SK-N-SH (cell line): ENCODE results near the gene RHOH. TPM values are rescaled to one million over a fixed set of nuclear protein-coding genes. Genes with fewer than 3 reads are reported as not detected.

ENCODE experiments used
- CTCF ChIA-PET: fragments of 300-600, 350-600 bp; formaldehyde crosslinking; extraction: SDS; loops from one replicate; lab custom pipeline; 2021; lab: Yijun Ruan, JAX
- POLR2A ChIA-PET: fragments of 350-600 bp; sonication (Branson Sonifier 250); formaldehyde crosslinking; extraction: SDS; loops from one replicate; lab custom pipeline; 2020; ENCODE audit warnings: antibody characterized with exemption, inconsistent platforms; lab: Yijun Ruan, JAX
- DNase-seq: peaks from one replicate; pipeline ENCODE4 v3.0.0; 2012
- H2AFZ ChIP-seq: fragments of 200-600 bp; sonication (generic); 2 replicates; pipeline ENCODE4 v1.8.1; 2016; ENCODE audit warnings: antibody characterized with exemption, mild to moderate bottlenecking, low read depth
- H3F3A ChIP-seq: fragments of 200-600 bp; sonication (generic); replicated peaks from 2 replicates; pipeline ENCODE3; 2016; ENCODE audit warnings: antibody characterized with exemption, mild to moderate bottlenecking; ENCODE audit not compliant: insufficient read depth
- H3K27ac ChIP-seq, 2 experiments: fragments of 200-500 bp in 1 of 2; fragments of 200-600 bp in 1 of 2; sonication (Bioruptor generic) in 1 of 2; sonication (generic), shearing (Covaris generic) in 1 of 2; 2 replicates each; pipeline versions ENCODE4 v1.5.1 to v1.6.1; 2014 to 2016; ENCODE audit warnings: low read depth in 2 of 2, inconsistent platforms in 1 of 2, low read length in 1 of 2, mild to moderate bottlenecking in 1 of 2, mixed read lengths in 1 of 2
- H3K27me3 ChIP-seq: fragments of 200-600 bp; sonication (generic), shearing (Covaris generic); 2 replicates; pipeline ENCODE4 v1.6.1; 2016; ENCODE audit warnings: mixed run types; ENCODE audit not compliant: insufficient read depth
- H3K36me3 ChIP-seq, 2 experiments: fragments of 200-500 bp in 1 of 2; fragments of 200-600 bp in 1 of 2; sonication (Bioruptor generic) in 1 of 2; sonication (generic) in 1 of 2; replicated peaks in 1 of 2; 2 replicates each; pipeline versions ENCODE3 to v1.5.1; 2014 to 2016; ENCODE audit warnings: low read length in 1 of 2, mild to moderate bottlenecking in 1 of 2; ENCODE audit not compliant: insufficient read depth in 2 of 2, control insufficient read depth in 1 of 2
- H3K4me1 ChIP-seq, 2 experiments: fragments of 200-500 bp in 1 of 2; fragments of 200-600 bp in 1 of 2; sonication (Bioruptor generic) in 1 of 2; sonication (generic), shearing (Covaris generic) in 1 of 2; 2 replicates each; pipeline versions ENCODE4 v1.5.1 to v1.6.1; 2014 to 2016; ENCODE audit warnings: low read depth in 1 of 2, low read length in 1 of 2, mixed run types in 1 of 2; ENCODE audit not compliant: insufficient read depth in 2 of 2, control insufficient read depth in 1 of 2
- H3K4me2 ChIP-seq: fragments of 200-600 bp; sonication (generic), shearing (Covaris generic); 2 replicates; pipeline ENCODE4 v1.6.1; 2017; ENCODE audit warnings: mixed run types
- H3K4me3 ChIP-seq, 2 experiments: fragments of 200-500 bp in 1 of 2; fragments of 200-600 bp in 1 of 2; sonication (Bioruptor generic) in 1 of 2; sonication (generic), shearing (Covaris generic) in 1 of 2; 2 replicates each; pipeline versions ENCODE4 v1.5.1 to v1.8.1; 2014 to 2016; ENCODE audit warnings: low read depth in 2 of 2, inconsistent platforms in 1 of 2, low read length in 1 of 2, mild to moderate bottlenecking in 1 of 2, mixed read lengths in 1 of 2, moderate library complexity in 1 of 2
- H3K79me2 ChIP-seq: fragments of 200-600 bp; sonication (generic); 2 replicates; pipeline ENCODE4 v1.8.1; 2017; ENCODE audit warnings: mild to moderate bottlenecking; ENCODE audit not compliant: insufficient read depth
- H3K9ac ChIP-seq: fragments of 200-600 bp; sonication (generic); 2 replicates; pipeline ENCODE4 v1.6.1; 2017; ENCODE audit warnings: mixed run types
- H3K9me2 ChIP-seq: fragments of 200-600 bp; sonication (generic); 2 replicates; pipeline ENCODE4 v1.6.1; 2017; ENCODE audit warnings: mixed run types
- H3K9me3 ChIP-seq: fragments of 200-600 bp; sonication (generic); 2 replicates; pipeline ENCODE4 v1.6.1; 2017; ENCODE audit warnings: mixed run types, mild to moderate bottlenecking, moderate library complexity
- H4K20me1 ChIP-seq: fragments of 200-600 bp; sonication (generic); 2 replicates; pipeline ENCODE4 v1.6.1; 2017; ENCODE audit warnings: mild to moderate bottlenecking, mixed run types; ENCODE audit not compliant: insufficient read depth
- CHD2 ChIP-seq: fragments of 150-350 bp; IDR thresholded peaks from 2 replicates; pipeline ENCODE4 v1.6.1; 2018; ENCODE audit warnings: low read length; ENCODE audit not compliant: partially characterized antibody
- ELF1 ChIP-seq: IDR thresholded peaks from 2 replicates; pipeline ENCODE4 v1.4.0; 2012
- EP300 ChIP-seq, 2 experiments: IDR thresholded peaks; 2 replicates each; pipeline versions ENCODE4 v1.4.0 to v1.6.1; 2012; ENCODE audit warnings: borderline replicate concordance in 1 of 2, low read depth in 1 of 2, low read length in 1 of 2
- FOSL2 ChIP-seq: IDR thresholded peaks from 2 replicates; pipeline ENCODE4 v1.4.0; 2012; ENCODE audit warnings: low read depth, mild to moderate bottlenecking, moderate library complexity, borderline replicate concordance
- GABPA ChIP-seq: IDR thresholded peaks from 2 replicates; pipeline ENCODE4 v1.4.0; 2012; ENCODE audit warnings: low read depth, mild to moderate bottlenecking
- GATA2 ChIP-seq: sonication (generic); formaldehyde crosslinking; IDR thresholded peaks from 2 replicates; pipeline ENCODE4 v1.5.0; 2020; ENCODE audit warnings: mild to moderate bottlenecking, missing genetic modification reagents
- JUND ChIP-seq: IDR thresholded peaks from 2 replicates; pipeline ENCODE4 v1.4.0; 2012
- MEF2A ChIP-seq: IDR thresholded peaks from 2 replicates; pipeline ENCODE4 v1.4.0; 2012; ENCODE audit warnings: low read depth, borderline replicate concordance
- MXI1 ChIP-seq: IDR thresholded peaks from 2 replicates; pipeline ENCODE4 v1.6.1; 2012; ENCODE audit warnings: mild to moderate bottlenecking, low read depth, low read length, improper control_type of control experiment
- NFIC ChIP-seq: IDR thresholded peaks from 2 replicates; pipeline ENCODE4 v1.4.0; 2012; ENCODE audit warnings: borderline replicate concordance
- NRF1 ChIP-seq: IDR thresholded peaks from 2 replicates; pipeline ENCODE4 v1.6.1; 2012; ENCODE audit warnings: low read depth, mild to moderate bottlenecking, low read length
- POLR2AphosphoS5 ChIP-seq: IDR thresholded peaks from 2 replicates; pipeline ENCODE4 v1.6.1; 2012; ENCODE audit warnings: low read depth, low read length
- RAD21 ChIP-seq: IDR thresholded peaks from 2 replicates; pipeline ENCODE4 v1.6.1; 2012; ENCODE audit warnings: mild to moderate bottlenecking, low read length
- RCOR1 ChIP-seq: fragments of 150-350 bp; IDR thresholded peaks from 2 replicates; pipeline ENCODE4 v1.6.1; 2017; ENCODE audit warnings: antibody characterized with exemption, low read length
- REST ChIP-seq: IDR thresholded peaks from 2 replicates; pipeline ENCODE4 v1.6.1; 2012; ENCODE audit warnings: mild to moderate bottlenecking, low read depth, low read length, moderate library complexity
- RFX5 ChIP-seq: IDR thresholded peaks from 2 replicates; pipeline ENCODE4 v1.6.1; 2012; ENCODE audit warnings: mild to moderate bottlenecking, improper control_type of control experiment, low read length
- SIN3A ChIP-seq: IDR thresholded peaks from 2 replicates; pipeline ENCODE4 v1.6.1; 2012; ENCODE audit warnings: low read depth, mild to moderate bottlenecking, low read length, moderate library complexity, borderline replicate concordance
- SMC3 ChIP-seq: IDR thresholded peaks from 2 replicates; pipeline ENCODE4 v1.6.1; 2012; ENCODE audit warnings: low read depth, low read length, improper control_type of control experiment
- TAF1 ChIP-seq: IDR thresholded peaks from 2 replicates; pipeline ENCODE4 v1.6.1; 2012; ENCODE audit warnings: low read depth, mild to moderate bottlenecking, low read length, moderate library complexity, borderline replicate concordance
- TCF12 ChIP-seq: IDR thresholded peaks from 2 replicates; pipeline ENCODE4 v1.4.0; 2012
- TEAD4 ChIP-seq: IDR thresholded peaks from 2 replicates; pipeline ENCODE4 v1.4.0; 2012; ENCODE audit warnings: mild to moderate bottlenecking, borderline replicate concordance; ENCODE audit not compliant: insufficient read depth
- USF1 ChIP-seq: IDR thresholded peaks from 2 replicates; pipeline ENCODE4 v1.4.0; 2012; ENCODE audit warnings: low read depth, borderline replicate concordance
- YY1 ChIP-seq: IDR thresholded peaks from 2 replicates; pipeline ENCODE4 v1.4.0; 2012; ENCODE audit warnings: low read depth, mild to moderate bottlenecking
- WGBS: methylation state at CpG from one replicate; pipeline ENCODE4 v1.1.6; 2017; ENCODE audit warnings: low lambda C conversion rate; 5-methylcytosine and 5-hydroxymethylcytosine counted together
- polyA plus RNA-seq, 3 experiments: library from polyadenylated mRNA; depleted of rRNA; stranded (reverse); fragments of >200 nt; gene quantifications; 2 replicates each; pipeline ENCODE4 v1.2.3, GENCODE V29; 2012
- TF ChIP-seq, protein P1 (sequence below): fragments of 200-600 bp; sonication (generic); IDR thresholded peaks from 2 replicates; pipeline ENCODE4 v1.6.1; 2017; ENCODE audit warnings: antibody characterized with exemption, mild to moderate bottlenecking, moderate library complexity
- TF ChIP-seq, protein P2 (sequence below): IDR thresholded peaks from 2 replicates; pipeline ENCODE4 v1.4.0; 2012; ENCODE audit warnings: low read depth

The RHOH gene
- polyA plus RNA-seq, 1 of the 3 experiments (the other 2 are of a cell fraction): not detected

DNA sequence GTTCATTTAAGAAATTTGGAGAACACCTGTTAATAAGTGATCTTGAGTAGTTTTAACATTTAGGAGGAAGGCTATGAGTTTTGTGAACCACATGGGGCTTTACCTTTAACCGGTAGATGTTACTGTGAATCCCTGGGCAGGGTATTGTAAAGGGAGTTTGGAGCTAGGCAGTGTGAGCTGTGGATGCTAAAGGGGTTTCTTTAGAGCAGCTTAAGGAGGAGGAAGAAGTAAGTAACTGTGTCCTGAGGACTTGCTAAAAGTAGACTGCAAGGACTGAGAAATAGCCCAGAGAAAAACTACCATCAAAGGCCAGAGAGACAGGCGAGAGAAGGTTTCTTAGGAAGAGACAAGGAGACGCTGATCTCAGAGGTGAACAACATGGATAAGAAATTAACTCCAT, 5.6 kb downstream of the RHOH start (continued):
- TF ChIP-seq TEAD4 (no peak), SIN3A (no peak), EP300 (IDR thresholded peaks at IDR 0.05; ENCODE audit: borderline replicate concordance in 1 of 2, low read depth in 1 of 2, low read length in 1 of 2) (no peak), ELF1 (no peak), JUND (no peak), NFIC (no peak), SMC3 (no peak), MXI1 (no peak), RFX5 (no peak)

DNA sequence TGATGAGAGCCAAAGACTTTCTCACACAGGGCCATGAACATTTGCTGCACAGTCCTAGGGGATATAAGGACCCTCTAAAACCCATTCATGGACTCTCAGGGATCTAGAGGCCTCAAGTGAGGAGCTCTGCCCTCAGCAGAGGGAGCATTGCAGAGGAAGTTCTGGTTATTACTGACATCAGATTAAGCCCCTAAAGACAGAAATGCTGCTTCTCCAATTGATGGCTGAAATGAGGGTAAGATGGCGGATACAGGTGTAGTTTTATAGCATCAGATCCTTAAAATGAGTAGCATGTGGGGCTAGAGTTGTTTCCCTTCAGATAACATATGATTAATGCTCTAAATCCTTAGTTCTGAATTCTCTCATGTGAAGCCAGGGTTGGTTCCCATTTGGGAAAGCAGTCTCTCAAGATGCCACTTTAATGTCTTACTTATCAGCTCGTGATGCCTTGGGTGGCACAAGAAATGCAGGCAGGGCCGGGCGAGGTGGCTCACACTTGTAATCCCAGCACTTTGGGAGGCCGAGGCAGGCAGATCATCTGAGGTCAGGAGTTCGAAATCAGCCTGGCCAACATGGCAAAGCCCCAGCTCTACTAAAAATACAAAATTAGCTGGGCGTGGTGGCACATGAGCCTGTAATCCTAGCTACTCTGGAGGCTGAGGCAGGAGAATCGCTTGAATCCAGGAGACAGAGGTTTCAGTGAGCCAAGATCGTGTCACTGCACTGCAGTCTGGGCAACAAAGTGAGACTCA, 7.9 kb downstream of the RHOH start:
- no peak for TF ChIP-seq FOSL2
- no peak for TF ChIP-seq POLR2AphosphoS5
- TF ChIP-seq, protein P1, sequence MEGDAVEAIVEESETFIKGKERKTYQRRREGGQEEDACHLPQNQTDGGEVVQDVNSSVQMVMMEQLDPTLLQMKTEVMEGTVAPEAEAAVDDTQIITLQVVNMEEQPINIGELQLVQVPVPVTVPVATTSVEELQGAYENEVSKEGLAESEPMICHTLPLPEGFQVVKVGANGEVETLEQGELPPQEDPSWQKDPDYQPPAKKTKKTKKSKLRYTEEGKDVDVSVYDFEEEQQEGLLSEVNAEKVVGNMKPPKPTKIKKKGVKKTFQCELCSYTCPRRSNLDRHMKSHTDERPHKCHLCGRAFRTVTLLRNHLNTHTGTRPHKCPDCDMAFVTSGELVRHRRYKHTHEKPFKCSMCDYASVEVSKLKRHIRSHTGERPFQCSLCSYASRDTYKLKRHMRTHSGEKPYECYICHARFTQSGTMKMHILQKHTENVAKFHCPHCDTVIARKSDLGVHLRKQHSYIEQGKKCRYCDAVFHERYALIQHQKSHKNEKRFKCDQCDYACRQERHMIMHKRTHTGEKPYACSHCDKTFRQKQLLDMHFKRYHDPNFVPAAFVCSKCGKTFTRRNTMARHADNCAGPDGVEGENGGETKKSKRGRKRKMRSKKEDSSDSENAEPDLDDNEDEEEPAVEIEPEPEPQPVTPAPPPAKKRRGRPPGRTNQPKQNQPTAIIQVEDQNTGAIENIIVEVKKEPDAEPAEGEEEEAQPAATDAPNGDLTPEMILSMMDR: no peak
- TF ChIP-seq MEF2A: no peak
- TF ChIP-seq GABPA: no peak
- no peak for TF ChIP-seq YY1
- TF ChIP-seq TCF12: no peak
- no peak for TF ChIP-seq GATA2 (CRISPR knock-in tag)
- no peak for TF ChIP-seq RAD21
- no peak for TF ChIP-seq CHD2
- TF ChIP-seq USF1: no peak
- TF ChIP-seq JUND: no peak
- TF ChIP-seq TAF1: no peak
- no peak for TF ChIP-seq NRF1
- TF ChIP-seq RCOR1: no peak
- TF ChIP-seq SIN3A: no peak
- TF ChIP-seq, protein P2, sequence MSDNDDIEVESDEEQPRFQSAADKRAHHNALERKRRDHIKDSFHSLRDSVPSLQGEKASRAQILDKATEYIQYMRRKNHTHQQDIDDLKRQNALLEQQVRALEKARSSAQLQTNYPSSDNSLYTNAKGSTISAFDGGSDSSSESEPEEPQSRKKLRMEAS: no peak
- TF ChIP-seq MXI1: no peak
- TF ChIP-seq REST: no peak

More for the DNA sequence above, 7.9 kb downstream of the RHOH start:
- ChIA-PET CTCF (no interaction called here), POLR2A (no interaction called here)
- Histone ChIP-seq H3K9me3 (no peaks in the 10 kb centered on the region), H3K4me2 (no peak overlapping the region), H3K79me2 (no peaks in the 10 kb centered on the region), H4K20me1 (no peaks in the 10 kb centered on the region), H2AFZ (no peak overlapping the region), H3K27me3 (no peaks in the 10 kb centered on the region), H3K9me2 (no peaks in the 10 kb centered on the region), H3K27ac (no peak overlapping the region), H3K36me3 (no peaks in the 10 kb centered on the region), H3K9ac (no peak overlapping the region), H3F3A (no peaks in the 10 kb centered on the region), H3K4me1 (peaks cover 4 to 5% of the 10 kb centered on the region in 2 experiments; a peak in 3 of 4 replicates), H3K4me3 (no peak overlapping the region)
- no peak for DNase-seq
- WGBS: 85% methylated on average over 6 of the region's 9 CpGs
